ENCODE measurements around the gene ITSN1.
"Not testable (repeated sequence)": the region's sequence is repeated elsewhere in the genome, so short reads cannot be mapped to it uniquely, and the experiment has no call there.

ITSN1 gene

GRCh38 chr21:33642027-33642895 is at the start of gene ITSN1:
ITSN1 (plus strand) TSS chr21:33642501; CDS start chr21:33718829, 76,328 bp downstream.
- Histone ChIP-seq H3K9ac (ENCODE audit: low read depth, low read length) (peak within 1 kb of the TSS; percentile 90), H3K36me3 (ENCODE audit: insufficient read depth, low read length) (no peaks in the 10 kb centered on the region), H3K9me3 (ENCODE audit: control insufficient read depth, insufficient read depth, low read length) (no peaks in the 10 kb centered on the region), H3K4me1 (ENCODE audit: insufficient read depth, low read length) (peaks cover 14% of the 10 kb centered on the region)

- Histone ChIP-seq H3K4me1 (ENCODE audit: insufficient read depth, low read length) (no peaks in the 10 kb centered on the region), H3K9ac (ENCODE audit: low read depth, low read length) (no peak overlapping the region), H3K36me3 (ENCODE audit: insufficient read depth, low read length) (peaks cover 23% of the 10 kb centered on the region)
These were observed 44.2 kb upstream of the ITSN1 start for GRCh38 chr21:33598051-33598450.

GRCh38 chr21:33608559-33608958 is 33.7 kb upstream of the ITSN1 start:
- no peaks in the 10 kb centered on the region for H3K4me1 ChIP-seq (ENCODE audit: insufficient read depth, low read length)

More at GRCh38 chr21:33598051-33598450, 44.2 kb upstream of the ITSN1 start:
- no peaks in the 10 kb centered on the region for H3K9me3 ChIP-seq (ENCODE audit: control insufficient read depth, insufficient read depth, low read length)

GRCh38 chr21:33611006-33611744 is 31.1 kb upstream of the ITSN1 start:
- Histone ChIP-seq H3K4me1 (ENCODE audit: insufficient read depth, low read length) (no peaks in the 10 kb centered on the region), H3K9me3 (ENCODE audit: control insufficient read depth, insufficient read depth, low read length) (no peaks in the 10 kb centered on the region), H3K9ac (ENCODE audit: low read depth, low read length) (no peak overlapping the region), H3K36me3 (ENCODE audit: insufficient read depth, low read length) (peaks cover 3% of the 10 kb centered on the region; the same call in 1 of the 2 replicates)

More at GRCh38 chr21:33608559-33608958, 33.7 kb upstream of the ITSN1 start:
- Histone ChIP-seq H3K9me3 (ENCODE audit: control insufficient read depth, insufficient read depth, low read length) (no peaks in the 10 kb centered on the region), H3K9ac (ENCODE audit: low read depth, low read length) (no peak overlapping the region), H3K36me3 (ENCODE audit: insufficient read depth, low read length) (peaks cover 3% of the 10 kb centered on the region; the same call in 1 of the 2 replicates)

GRCh38 chr21:33617565-33617964 is 24.7 kb upstream of the ITSN1 start:
- not testable (repeated sequence) for H3K36me3 ChIP-seq (ENCODE audit: insufficient read depth, low read length); H3K9me3 ChIP-seq (ENCODE audit: control insufficient read depth, insufficient read depth, low read length); H3K9ac ChIP-seq (ENCODE audit: low read depth, low read length); H3K4me1 ChIP-seq (ENCODE audit: insufficient read depth, low read length)

GRCh38 chr21:33618407-33618806 is 23.9 kb upstream of the ITSN1 start:
- no peaks in the 10 kb centered on the region for H3K9me3 ChIP-seq (ENCODE audit: control insufficient read depth, insufficient read depth, low read length)
- peaks cover 9% of the 10 kb centered on the region; the same call in 1 of the 2 replicates for H3K4me1 ChIP-seq (ENCODE audit: insufficient read depth, low read length)
- no peaks in the 10 kb centered on the region for H3K36me3 ChIP-seq (ENCODE audit: insufficient read depth, low read length)
- no peak overlapping the region for H3K9ac ChIP-seq (ENCODE audit: low read depth, low read length)

- Histone ChIP-seq H3K36me3 (ENCODE audit: insufficient read depth, low read length) (no peaks in the 10 kb centered on the region), H3K9me3 (ENCODE audit: control insufficient read depth, insufficient read depth, low read length) (no peaks in the 10 kb centered on the region), H3K9ac (ENCODE audit: low read depth, low read length) (no peak overlapping the region), H3K4me1 (ENCODE audit: insufficient read depth, low read length) (peaks cover 9% of the 10 kb centered on the region; the same call in 1 of the 2 replicates)
These were observed 22.6 kb upstream of the ITSN1 start for GRCh38 chr21:33619726-33620125.

GRCh38 chr21:33622253-33622652 is 20.0 kb upstream of the ITSN1 start:
- H3K36me3 ChIP-seq (ENCODE audit: insufficient read depth, low read length) = no peaks in the 10 kb centered on the region
- no peak overlapping the region for H3K9ac ChIP-seq (ENCODE audit: low read depth, low read length)
- H3K9me3 ChIP-seq (ENCODE audit: control insufficient read depth, insufficient read depth, low read length) = no peaks in the 10 kb centered on the region
- peaks cover 9% of the 10 kb centered on the region; the same call in 1 of the 2 replicates for H3K4me1 ChIP-seq (ENCODE audit: insufficient read depth, low read length)

GRCh38 chr21:33626151-33626550 is 16.1 kb upstream of the ITSN1 start:
- not testable (repeated sequence) for H3K36me3 ChIP-seq (ENCODE audit: insufficient read depth, low read length); H3K9me3 ChIP-seq (ENCODE audit: control insufficient read depth, insufficient read depth, low read length); H3K4me1 ChIP-seq (ENCODE audit: insufficient read depth, low read length); H3K9ac ChIP-seq (ENCODE audit: low read depth, low read length)

GRCh38 chr21:33634254-33634653 is 8.0 kb upstream of the ITSN1 start:
- Histone ChIP-seq H3K9me3 (ENCODE audit: control insufficient read depth, insufficient read depth, low read length) (no peaks in the 10 kb centered on the region), H3K4me1 (ENCODE audit: insufficient read depth, low read length) (no peaks in the 10 kb centered on the region), H3K36me3 (ENCODE audit: insufficient read depth, low read length) (no peaks in the 10 kb centered on the region), H3K9ac (ENCODE audit: low read depth, low read length) (no peak overlapping the region)

GRCh38 chr21:33640697-33641351 is 1.5 kb upstream of the ITSN1 start:
- Histone ChIP-seq H3K36me3 (ENCODE audit: insufficient read depth, low read length) (no peaks in the 10 kb centered on the region), H3K4me1 (ENCODE audit: insufficient read depth, low read length) (peaks cover 14% of the 10 kb centered on the region), H3K9ac (ENCODE audit: low read depth, low read length) (peak overlapping the region; percentile 90), H3K9me3 (ENCODE audit: control insufficient read depth, insufficient read depth, low read length) (no peaks in the 10 kb centered on the region)

GRCh38 chr21:33641352-33642026 is 812 bp upstream of the ITSN1 start, which contains the start of gene CRYZL1:
CRYZL1 (minus strand) TSS chr21:33641741; CDS start chr21:33631551, 10,190 bp downstream.
- Histone ChIP-seq H3K4me1 (ENCODE audit: insufficient read depth, low read length) (peaks cover 14% of the 10 kb centered on the region), H3K9ac (ENCODE audit: low read depth, low read length) (peak within 1 kb of the TSS; percentile 90), H3K36me3 (ENCODE audit: insufficient read depth, low read length) (no peaks in the 10 kb centered on the region), H3K9me3 (ENCODE audit: control insufficient read depth, insufficient read depth, low read length) (no peaks in the 10 kb centered on the region)

- peaks cover 14% of the 10 kb centered on the region for H3K4me1 ChIP-seq (ENCODE audit: insufficient read depth, low read length)
- peak overlapping the region; percentile 85 for H3K9ac ChIP-seq (ENCODE audit: low read depth, low read length)
- H3K9me3 ChIP-seq (ENCODE audit: control insufficient read depth, insufficient read depth, low read length) = no peaks in the 10 kb centered on the region
- H3K36me3 ChIP-seq (ENCODE audit: insufficient read depth, low read length) = no peaks in the 10 kb centered on the region
These were observed 776 bp downstream of the ITSN1 start for GRCh38 chr21:33642896-33643657.
